ENCODE measurements around the gene NPSR1.
"Not testable (repeated sequence)": the region's sequence is repeated elsewhere in the genome, so short reads cannot be mapped to it uniquely, and the experiment has no call there.

The NPSR1 gene

DNA sequence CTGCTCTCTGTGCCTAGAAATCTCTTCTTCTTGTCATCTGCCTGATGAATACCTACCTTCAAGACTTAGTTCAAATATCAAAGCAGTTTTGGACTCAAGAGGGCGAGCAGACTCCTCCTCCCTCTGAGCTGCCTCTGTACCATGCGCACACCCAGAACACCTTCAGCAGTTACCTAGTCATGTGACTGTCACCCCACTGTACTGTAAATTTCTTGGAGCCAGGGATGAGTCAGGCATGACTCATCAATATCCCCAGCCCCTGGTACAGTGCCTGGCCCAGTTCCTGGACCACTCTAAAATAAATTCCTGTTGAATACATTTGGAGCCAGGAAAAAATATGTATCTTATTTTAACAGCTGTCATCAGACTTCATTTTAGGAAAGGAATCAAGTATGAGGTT, 212.0 kb downstream of the NPSR1 start:
- DNase-seq (ENCODE audit: low read depth in 2 of 2), result not testable (repeated sequence)

DNA sequence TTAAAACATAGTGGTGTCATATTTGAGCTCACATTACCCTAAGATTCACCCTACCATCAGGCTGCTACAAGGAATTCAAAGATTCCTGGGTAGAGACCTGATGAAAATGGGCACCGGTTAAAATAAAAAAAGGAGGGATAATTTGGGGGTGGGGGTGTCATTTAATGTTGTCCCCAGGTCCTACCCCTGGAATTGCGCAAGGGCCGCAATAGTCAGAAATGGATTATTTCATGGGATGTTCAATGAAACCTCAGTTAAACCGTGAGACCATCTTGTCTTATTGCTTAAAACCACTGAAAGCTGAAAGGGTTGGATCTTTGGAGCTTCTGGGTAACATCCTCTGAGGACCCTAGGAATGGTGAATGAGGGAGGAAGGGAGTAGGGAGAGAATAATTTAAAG, 216.3 kb downstream of the NPSR1 start:
- DNase-seq (ENCODE audit: low read depth in 2 of 2), result not testable (repeated sequence)

DNA sequence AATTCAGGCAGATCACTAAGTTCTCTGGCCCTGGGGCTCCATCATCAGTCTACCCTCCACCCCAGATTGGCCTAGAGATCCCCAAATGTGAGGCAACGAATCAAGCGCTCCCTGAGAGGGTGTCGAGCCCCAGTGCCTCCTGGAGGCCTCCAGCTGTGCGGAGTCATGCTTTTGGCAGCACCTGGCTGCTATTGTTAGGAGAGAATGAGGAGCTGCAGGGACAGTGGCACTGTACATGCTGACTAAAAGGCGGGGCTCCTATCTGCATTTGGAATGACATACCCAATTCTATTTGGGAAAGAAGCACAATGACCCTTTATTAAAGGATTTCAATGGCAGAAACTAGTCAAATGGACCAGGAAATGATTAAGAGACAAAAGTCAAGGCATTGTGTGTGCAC, 217.5 kb downstream of the NPSR1 start:
- DNase-seq (ENCODE audit: low read depth in 2 of 2), result no peak

DNA sequence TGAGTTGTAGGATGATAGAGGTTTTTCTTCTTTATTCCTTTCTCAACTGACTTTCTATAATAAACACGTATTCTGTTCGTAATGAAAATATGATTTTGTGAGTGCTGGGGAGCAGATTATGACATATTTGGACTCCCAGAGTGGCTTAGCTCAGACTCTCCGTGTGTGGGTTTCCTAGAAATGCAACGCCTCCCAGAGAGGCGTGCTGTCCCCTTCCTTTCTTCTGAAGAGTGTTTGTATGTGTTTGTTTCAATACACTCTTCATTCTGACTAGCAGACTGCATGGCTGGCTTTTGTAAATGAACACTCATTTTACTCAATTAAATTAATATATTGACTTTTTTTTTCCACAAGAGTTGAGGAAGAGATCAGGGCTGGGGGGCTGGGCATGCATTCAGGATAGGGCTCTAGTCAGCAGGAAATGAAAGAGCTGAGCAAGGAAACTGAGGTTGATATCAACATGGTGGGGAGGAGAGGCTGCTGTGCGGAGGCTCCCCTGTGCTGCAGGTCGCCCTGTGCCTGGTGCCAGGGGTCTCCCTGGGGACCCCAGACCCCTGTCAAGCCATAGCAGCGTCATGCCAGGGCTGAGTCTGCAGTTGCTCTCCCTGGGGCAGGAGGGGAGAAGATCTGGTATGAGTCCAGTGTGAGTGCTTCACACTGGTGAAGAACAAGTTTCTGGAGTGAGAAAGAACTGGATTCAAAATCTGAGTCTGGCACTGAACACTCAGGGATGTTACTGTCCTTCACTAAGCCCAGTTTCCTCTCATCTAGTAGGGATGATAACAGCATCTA, 221.1 kb downstream of the NPSR1 start:
- DNase-seq (ENCODE audit: low read depth in 2 of 2), result not testable (repeated sequence)

DNA sequence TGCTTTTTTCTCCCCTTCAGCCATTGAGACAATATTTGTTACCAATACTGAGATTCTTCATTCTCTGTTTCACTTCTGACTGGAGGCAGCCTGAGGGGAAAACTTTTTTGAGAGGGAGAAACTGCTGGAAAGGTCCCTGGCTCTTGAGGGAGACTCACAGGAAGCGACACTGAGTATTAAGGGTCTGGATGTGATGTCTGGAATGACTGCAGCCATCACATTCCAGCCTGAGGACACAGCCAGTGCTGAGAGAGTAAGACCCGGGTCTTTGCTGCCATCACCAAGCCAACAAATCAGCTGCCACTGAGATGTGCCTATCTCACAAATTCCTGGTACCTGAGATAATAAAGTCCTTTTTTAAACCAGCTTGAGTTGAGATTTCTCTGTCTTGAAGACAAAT, 221.9 kb downstream of the NPSR1 start:
- no peak for DNase-seq (ENCODE audit: low read depth in 2 of 2)

DNA sequence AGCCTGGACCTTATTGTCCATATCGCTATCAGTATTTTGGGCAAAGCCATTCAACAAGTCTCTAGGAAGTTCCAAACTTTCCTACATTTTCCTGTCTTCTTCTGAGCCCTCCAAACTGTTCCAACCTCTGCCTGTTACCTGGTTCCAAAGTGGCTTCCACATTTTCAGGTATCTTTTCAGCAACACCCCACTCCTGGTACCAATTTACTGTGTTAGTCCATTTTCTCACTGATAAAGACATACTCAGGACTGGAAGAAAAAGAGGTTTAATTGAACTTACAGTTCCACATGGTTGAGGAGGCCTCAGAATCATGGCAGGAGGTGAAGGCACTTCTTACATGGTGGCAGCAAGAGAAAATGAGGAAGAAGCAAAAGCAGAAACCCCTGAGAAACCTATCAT, 225.8 kb downstream of the NPSR1 start:
- DNase-seq (ENCODE audit: low read depth in 2 of 2), result not testable (repeated sequence)

DNA sequence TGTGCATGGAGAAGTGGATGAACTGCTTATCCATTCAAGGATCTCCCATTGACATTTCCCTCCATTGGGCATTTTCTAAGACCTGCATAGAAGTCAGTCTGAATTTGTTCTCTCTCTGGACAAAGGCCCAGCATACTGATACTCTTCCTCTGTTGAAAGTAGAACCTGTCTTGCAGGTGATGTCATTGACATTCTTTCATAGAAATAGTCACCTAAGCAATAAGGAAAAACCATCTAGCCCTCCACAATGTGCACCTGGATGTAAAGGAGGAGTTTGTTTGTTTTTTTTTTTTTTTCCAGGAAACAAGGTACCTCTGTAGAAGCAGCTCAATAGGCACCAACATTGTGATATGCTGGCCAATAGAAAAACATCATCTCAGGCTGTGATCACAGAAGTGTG, 228.8 kb downstream of the NPSR1 start:
- DNase-seq (ENCODE audit: low read depth in 2 of 2), result no peak

DNA sequence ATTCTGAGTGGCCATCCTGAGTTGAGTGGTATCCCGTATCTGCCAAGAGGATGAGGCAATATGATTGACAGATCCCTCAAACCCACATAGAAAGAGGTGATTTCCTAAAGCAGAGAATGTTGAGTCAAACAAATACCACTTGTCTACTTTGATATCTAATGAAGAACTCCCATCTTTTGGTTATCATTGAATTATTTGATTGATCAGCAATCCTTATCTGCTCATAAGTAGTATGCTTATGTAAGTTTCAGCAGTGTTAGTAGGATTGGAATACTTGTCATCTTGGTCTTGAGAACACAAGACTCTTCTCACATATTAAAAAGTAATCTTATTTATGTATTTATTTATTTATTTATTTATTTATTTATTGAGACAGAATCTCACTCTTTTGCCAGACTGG, 231.9 kb downstream of the NPSR1 start:
- DNase-seq (ENCODE audit: low read depth in 2 of 2), result no peak

DNA sequence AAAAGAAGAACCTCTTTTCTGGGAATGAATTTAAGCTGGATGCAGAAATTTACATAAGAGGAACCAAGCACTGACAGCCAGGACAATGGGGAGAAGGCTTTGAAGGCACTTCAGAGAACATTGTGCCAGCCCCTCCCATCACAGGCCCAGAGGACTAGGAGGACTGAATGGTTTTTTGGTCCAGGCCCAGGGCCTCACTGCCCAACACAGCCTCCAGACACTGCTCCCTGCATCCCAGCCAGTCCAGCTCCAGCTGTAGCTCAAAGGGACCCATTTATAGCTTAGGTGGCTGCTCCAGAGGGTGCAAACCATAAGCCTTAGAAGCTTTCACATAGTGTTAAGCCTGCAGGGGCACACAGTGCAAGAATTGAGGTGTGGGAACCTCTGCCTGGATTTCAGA, 237.2 kb downstream of the NPSR1 start:
- no peak for DNase-seq (ENCODE audit: low read depth in 2 of 2)
